Astrocyte (in vitro differentiated cells and primary cell): Measurements from ENCODE around the gene NPHP4.

ENCODE experiments used
- CTCF ChIP-seq: IDR thresholded peaks from 2 replicates; pipeline ENCODE4 v1.5.1; 2011; ENCODE audit warnings: low read depth, mild to moderate bottlenecking, inconsistent platforms, low read length, moderate library complexity; ENCODE audit not compliant: insufficient read depth
- EZH2 ChIP-seq: IDR thresholded peaks from 2 replicates; pipeline ENCODE4 v1.6.1; 2012; ENCODE audit warnings: mild to moderate bottlenecking, low read length, inconsistent platforms; ENCODE audit not compliant: insufficient read depth

GRCh38 chr1:5990913-5991312, 1.3 kb downstream of the NPHP4 start:
- TF ChIP-seq CTCF = no peak
- no peak for TF ChIP-seq EZH2
